Activated CD4-positive, alpha-beta T cell treated with anti-CD3 and anti-CD28 coated beads for 4 hours (primary cell): Measurements from ENCODE around the gene BLTP3A.
"Not testable (repeated sequence)": the region's sequence is repeated elsewhere in the genome, so short reads cannot be mapped to it uniquely, and the experiment has no call there.

Source experiments
- DNase-seq, 2 donors: peaks; one replicate each; pipeline ENCODE4 v3.0.0-alpha.2; 2020

Gene BLTP3A

GRCh38 chr6:34793877-34794276, 2.0 kb downstream of the BLTP3A start:
- no peak for DNase-seq

GRCh38 chr6:34795836-34796425, 4.0 kb downstream of the BLTP3A start:
- no peak for DNase-seq

- no peak for DNase-seq
Measured at GRCh38 chr6:34798057-34798456, 6.2 kb downstream of the BLTP3A start.

GRCh38 chr6:34799547-34799946, 7.7 kb downstream of the BLTP3A start:
- no peak for DNase-seq

GRCh38 chr6:34804543-34804942, 12.7 kb downstream of the BLTP3A start:
- no peak for DNase-seq

GRCh38 chr6:34805074-34805473, 13.2 kb downstream of the BLTP3A start:
- not testable (repeated sequence) for DNase-seq

- DNase-seq: no peak
Measured at GRCh38 chr6:34806738-34807453, 15.0 kb downstream of the BLTP3A start.

- not testable (repeated sequence) for DNase-seq
Measured at GRCh38 chr6:34808473-34808872, 16.6 kb downstream of the BLTP3A start.

- not testable (repeated sequence) for DNase-seq
Measured at GRCh38 chr6:34809419-34809818, 17.5 kb downstream of the BLTP3A start.

- no peak for DNase-seq
Measured at GRCh38 chr6:34810017-34810882, 18.4 kb downstream of the BLTP3A start.

- peak in 1 of 2 donors; percentile 10 for DNase-seq
Measured at GRCh38 chr6:34810936-34811632, 19.2 kb downstream of the BLTP3A start.

GRCh38 chr6:34813028-34813713, 21.3 kb downstream of the BLTP3A start:
- no peak for DNase-seq

GRCh38 chr6:34816635-34817301, 24.9 kb downstream of the BLTP3A start:
- no peak for DNase-seq

- no peak for DNase-seq
Measured at GRCh38 chr6:34817446-34817845, 25.6 kb downstream of the BLTP3A start.

GRCh38 chr6:34818872-34819570, 27.1 kb downstream of the BLTP3A start:
- DNase-seq: not testable (repeated sequence)

GRCh38 chr6:34819571-34820480, 27.9 kb downstream of the BLTP3A start:
- no peak for DNase-seq

GRCh38 chr6:34829137-34829536, 37.3 kb downstream of the BLTP3A start:
- DNase-seq: no peak

GRCh38 chr6:34832942-34833341, 41.1 kb downstream of the BLTP3A start:
- DNase-seq: no peak

GRCh38 chr6:34834789-34835518, 43.1 kb downstream of the BLTP3A start:
- no peak for DNase-seq
